C4-2B (cell line): ENCODE measurements around the gene DUX4.
"Not testable (repeated sequence)": the region's sequence is repeated elsewhere in the genome, so short reads cannot be mapped to it uniquely, and the experiment has no call there.

Experiments
- H3K27ac ChIP-seq: fragments of 450-650 bp; 2 replicates; pipeline ENCODE4 v1.5.1; 2017

DUX4 gene

DNA sequence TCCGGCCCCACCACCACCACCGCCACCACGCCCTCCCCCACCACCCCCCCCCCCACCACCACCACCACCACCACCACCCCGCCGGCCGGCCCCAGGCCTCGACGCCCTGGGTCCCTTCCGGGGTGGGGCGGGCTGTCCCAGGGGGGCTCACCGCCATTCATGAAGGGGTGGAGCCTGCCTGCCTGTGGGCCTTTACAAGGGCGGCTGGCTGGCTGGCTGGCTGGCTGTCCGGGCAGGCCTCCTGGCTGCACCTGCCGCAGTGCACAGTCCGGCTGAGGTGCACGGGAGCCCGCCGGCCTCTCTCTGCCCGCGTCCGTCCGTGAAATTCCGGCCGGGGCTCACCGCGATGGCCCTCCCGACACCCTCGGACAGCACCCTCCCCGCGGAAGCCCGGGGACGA, at the start of gene DUX4:
Gene DUX4, plus strand, starts transcription at position 347 of the 400 bp plus-strand sequence. Its CDS starts 0 bp downstream, at position 347.
- not testable (repeated sequence) for H3K27ac ChIP-seq

DNA sequence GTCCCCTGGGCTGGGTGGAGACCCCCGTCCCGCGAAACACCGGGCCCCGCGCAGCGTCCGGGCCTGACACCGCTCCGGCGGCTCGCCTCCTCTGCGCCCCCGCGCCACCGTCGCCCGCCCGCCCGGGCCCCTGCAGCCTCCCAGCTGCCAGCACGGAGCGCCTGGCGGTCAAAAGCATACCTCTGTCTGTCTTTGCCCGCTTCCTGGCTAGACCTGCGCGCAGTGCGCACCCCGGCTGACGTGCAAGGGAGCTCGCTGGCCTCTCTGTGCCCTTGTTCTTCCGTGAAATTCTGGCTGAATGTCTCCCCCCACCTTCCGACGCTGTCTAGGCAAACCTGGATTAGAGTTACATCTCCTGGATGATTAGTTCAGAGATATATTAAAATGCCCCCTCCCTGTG, 1.9 kb downstream of the DUX4 start:
- not testable (repeated sequence) for H3K27ac ChIP-seq

DNA sequence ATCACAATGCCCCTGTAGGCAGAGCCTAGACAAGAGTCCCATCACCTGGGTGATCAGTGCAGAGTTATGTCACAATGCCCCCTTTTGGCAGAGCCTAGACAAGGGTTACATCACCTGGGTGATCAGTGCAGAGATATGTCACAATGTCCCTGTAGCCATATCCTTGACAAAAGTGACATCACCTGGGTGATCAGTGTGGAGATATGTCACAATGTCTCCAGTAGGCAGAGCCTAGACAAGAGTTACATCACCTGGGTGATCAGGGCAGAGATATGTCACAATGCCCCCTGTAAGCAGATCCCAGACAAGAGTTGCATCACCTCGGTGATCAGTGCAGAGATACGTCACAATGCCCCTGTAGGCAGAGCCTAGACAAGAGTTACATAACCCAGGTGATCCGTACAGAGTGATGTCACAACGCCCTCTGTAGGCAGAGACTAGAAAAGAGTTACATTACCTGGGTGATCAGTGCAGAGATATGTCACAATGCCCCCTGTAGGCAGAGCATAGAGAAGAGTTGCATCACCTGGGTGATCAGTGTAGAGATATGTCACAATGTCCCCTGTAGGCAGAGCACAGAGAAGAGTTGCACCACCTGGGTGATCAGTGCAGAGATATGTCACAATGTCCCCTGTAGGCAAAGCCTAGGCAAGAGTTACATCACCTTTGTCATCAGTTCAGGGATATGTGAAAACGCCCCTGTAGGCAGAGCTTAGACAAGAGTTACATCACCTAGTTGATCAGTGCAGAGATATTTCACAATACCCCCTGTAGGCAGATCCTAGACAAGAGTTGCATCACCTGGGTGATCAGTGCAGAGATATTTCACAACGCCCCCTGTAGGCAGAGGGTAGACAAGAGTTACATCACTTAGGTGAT, 4.4 kb downstream of the DUX4 start:
- H3K27ac ChIP-seq: not testable (repeated sequence)

DNA sequence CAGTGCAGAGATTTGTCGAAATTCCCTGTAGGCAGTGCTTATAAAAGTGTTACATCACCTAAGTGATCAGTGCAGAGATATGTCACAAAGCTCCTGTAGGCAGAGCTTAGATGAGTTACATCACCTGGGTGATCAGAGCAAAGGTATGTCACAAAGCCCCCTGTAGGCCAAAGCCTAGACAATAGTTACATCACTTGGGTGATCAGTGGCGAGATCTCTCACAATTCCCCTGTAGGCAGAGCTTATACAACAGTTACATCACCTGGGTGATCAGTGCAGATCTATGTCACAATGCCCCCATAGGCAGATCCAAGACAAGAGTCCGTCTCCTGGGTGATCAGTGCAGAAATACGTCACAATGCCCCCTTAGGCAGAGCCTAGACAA, 5.0 kb downstream of the DUX4 start:
- not testable (repeated sequence) for H3K27ac ChIP-seq

DNA sequence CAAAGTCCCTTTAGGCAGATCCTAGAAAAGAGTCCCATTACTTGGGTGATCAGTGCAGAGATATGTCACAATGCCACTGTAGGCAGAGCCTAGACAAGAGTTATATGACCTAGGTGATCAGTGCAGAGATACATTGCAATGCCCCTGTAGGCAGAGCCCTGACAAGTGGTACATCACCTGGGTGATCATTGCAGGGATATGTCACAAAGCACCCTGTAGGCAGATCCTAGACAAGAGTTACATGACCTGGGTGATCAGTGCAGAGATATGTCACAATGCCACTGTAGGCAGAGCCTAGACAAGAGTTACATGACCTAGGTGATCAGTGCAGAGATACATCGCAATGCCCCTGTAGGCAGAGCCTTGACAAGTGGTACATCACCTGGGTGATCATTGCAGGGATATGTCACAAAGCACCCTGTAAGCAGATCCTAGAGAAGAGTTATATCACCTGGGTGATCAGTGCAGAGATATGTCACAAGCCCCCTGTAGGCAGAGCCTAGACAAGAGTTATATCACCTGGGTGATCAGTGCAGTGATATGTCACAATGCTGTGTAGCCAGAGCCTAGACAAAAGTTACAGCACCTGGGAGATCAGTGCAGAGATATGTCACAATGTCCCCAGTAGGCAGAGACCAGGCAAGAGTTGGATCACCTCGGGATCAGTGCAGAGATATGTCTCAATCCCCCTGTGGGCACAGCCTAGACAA, 5.6 kb downstream of the DUX4 start:
- not testable (repeated sequence) for H3K27ac ChIP-seq

DNA sequence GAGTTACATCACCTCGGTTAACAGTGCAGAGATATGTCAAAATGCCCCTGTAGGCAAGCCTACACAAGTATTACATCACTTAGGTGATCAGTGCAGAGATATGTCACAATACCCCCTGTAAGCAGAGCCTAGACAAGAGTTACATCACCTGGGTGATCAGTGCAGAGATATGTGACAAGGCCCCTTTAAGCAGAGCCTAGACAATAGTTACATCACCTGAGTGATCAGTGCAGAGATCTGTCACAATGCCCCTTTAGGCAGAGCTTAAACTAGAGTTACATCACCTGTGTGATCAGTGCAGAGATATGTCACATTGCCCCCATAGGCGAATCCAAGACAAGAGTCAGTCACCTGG, 6.1 kb downstream of the DUX4 start:
- not testable (repeated sequence) for H3K27ac ChIP-seq

DNA sequence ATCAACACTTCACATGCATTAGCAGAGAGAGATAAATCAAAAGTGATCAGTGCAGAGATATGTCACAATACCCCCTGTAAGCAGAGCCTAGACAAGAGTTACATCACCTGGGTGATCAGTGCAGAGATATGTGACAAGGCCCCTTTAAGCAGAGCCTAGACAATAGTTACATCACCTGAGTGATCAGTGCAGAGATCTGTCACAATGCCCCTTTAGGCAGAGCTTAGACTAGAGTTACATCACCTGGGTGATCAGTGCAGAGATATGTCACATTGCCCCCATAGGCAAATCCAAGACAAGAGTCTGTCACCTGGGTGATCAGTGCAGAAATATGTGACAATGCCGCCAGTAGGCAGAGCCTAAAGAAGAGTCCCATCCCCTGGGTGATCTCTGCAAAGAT, 7.4 kb downstream of the DUX4 start:
- not testable (repeated sequence) for H3K27ac ChIP-seq

DNA sequence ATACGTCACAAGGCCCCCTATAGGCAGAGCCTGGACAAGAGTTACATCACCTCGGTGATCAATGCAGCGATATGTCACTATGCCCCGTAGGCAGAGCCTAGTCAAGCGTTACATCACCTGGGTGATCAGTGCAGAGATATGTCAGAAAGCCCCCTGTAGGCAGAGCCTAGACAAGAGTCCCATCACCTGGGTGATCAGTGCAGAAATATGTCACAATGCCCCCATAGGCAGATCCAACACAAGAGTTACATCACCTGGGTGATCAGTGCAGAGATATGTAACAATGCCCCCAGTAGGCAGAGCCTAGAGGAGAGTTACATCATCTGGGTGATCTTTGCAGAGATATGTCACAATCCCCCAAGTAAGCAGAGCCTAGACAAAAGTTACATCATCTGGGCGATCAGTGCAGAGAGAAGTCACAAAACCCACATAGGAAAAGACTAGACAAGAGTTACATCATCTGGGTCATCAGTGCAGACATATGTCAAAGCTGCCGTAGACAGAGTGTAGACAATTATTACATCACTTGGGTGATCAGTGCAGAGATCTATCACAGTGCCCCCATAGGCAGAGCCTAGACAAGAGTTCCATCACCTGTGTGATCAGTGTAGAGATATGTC, 8.0 kb downstream of the DUX4 start:
- H3K27ac ChIP-seq: not testable (repeated sequence)

DNA sequence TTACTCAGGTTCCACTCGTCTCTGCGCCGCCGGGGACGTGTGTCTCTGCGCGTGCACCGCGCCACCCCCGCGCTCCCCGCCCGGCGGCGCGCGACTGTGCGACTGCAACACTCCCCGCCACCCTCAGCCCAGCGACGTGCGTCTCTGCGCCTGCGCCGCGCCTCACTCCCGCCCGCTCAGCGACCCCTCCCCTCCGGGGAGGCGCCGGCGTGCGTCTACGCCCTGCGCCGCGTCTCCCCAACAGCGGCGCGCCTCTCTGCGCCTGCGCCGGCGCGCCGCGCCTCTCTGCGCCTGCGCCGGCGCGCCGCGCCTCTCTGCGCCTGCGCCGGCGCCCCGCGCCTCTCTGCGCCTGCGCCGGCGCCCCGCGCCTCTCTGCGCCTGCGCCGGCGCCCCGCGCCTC, 29.9 kb downstream of the DUX4 start:
- H3K27ac ChIP-seq: not testable (repeated sequence)
